NCI-H2171 treated with DMSO at 0.1 percent for 48 hours (cell line): ENCODE measurements around the gene CCDC192.
"Not testable (repeated sequence)": the region's sequence is repeated elsewhere in the genome, so short reads cannot be mapped to it uniquely, and the experiment has no call there.

Source experiments
- DNase-seq: peaks from one replicate; lab custom pipeline; 2025; lab: John Stamatoyannopoulos, UW

CCDC192 gene

DNA sequence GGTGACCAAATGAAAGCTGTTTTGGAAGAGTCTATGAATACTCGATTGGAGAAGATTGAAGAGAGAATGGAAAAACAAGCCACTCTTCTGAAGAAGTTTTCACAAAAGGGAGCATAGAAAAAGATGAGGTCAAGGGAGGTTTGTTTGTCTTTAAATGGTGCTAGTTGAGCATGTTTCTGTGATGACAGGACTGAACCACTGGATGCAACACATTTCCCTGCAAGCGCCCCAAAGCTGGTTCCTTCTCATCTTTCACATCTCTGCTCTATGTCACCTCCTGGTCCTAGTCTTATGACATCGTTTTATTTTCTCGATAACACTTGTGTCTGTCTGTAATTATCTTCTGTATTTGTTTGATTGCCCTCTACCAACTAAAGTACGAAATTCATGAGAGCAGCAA, 3.8 kb upstream of the CCDC192 start:
- no peak for DNase-seq

DNA sequence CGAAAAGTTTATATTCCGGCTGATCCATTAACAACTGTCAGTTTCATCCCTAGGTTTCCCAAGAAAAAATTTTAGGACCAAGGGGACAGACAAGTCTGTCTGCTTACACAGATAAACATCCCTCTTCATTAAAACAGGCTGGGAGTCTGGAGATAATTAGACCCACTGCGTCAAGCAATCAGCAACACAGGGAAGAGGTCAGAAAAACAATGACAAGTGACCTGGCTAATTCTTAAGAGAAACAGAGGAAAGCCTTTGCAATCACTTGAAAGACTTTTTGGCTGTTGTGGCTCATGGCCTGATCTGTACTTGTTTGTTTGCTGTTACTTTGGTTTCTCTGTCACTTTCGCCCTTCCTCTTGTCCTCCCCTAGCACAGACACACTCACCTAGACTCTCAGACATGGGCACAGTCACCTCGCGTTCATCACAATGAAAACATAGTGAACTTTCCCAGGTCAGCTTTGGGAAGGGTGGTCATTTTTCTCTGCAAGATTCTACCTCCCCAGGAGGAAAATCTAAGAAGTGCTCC, 2.9 kb upstream of the CCDC192 start:
- DNase-seq, result no peak

DNA sequence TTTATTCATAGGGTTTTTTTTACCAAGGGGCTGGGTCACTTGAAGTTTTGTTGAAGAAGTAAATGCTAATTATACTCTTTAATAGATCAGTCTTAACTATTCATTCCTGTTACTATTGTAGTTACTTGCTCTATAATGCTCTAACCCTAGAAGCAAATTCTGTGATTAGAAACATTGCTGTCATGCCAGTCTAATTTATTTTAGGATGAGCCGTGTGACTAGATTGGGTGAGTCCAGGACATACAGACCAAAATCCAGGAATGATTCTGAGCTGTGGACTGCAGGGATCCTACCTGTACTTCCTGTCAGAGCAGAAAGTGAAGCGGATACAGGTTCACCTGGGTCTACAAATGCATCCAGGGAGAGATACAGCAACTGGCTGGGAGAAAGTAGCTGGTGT, 757 bp upstream of the CCDC192 start:
- no peak for DNase-seq

DNA sequence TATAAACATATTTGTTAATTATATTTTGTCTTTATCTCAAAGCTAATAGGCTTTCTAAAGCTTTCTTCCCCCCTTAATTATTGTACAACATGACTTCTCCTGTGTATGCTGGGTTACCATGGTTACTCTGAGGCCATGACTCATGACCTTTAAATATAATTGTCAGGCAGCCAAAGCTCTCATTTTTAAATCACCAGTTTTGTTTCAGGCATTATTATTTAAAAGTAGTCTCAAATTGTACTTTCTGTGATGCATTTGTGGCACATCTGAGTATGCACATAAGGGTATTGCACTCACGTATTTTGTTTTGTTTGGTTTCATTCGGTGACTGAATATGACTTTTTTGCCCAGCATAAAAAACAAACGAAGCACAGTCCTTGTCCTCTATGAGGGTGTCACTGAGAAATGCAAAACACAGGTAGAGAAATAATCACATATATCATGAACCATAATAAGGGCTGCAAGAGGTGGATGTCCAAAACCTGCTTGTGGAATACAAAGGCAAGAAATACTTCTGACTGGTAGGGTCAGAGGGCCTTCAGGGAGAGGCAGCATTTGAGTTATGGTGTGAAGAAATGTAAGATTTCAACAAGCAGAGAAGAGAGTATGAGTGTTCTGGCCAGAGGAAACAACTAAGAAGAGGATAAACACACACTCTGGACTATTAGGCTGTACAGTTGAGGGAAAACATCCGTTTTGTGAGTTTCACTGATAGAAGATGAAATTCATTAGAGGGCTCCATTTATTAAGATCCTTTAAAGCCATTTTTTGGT, 2.1 kb downstream of the CCDC192 start:
- peak; percentile 7 for DNase-seq

DNA sequence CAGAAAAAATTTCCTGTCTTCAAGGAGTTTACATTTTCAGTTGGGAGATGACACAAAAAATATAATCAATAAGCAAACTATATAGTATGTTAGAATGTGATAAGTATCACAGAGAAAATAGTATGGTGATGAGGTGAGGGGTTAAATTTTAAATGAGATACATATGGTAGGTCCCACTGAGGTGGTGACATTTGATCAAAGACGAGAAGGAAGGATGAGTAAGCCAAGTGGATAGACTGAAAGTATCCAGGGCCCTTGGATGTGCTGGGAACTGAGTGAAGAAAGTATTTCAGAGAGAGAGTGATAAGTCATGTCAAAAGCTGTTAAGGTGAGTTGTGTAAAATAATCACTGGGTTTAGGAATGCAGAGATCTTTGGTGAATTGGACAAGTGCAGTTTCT, 3.5 kb downstream of the CCDC192 start:
- no peak for DNase-seq

DNA sequence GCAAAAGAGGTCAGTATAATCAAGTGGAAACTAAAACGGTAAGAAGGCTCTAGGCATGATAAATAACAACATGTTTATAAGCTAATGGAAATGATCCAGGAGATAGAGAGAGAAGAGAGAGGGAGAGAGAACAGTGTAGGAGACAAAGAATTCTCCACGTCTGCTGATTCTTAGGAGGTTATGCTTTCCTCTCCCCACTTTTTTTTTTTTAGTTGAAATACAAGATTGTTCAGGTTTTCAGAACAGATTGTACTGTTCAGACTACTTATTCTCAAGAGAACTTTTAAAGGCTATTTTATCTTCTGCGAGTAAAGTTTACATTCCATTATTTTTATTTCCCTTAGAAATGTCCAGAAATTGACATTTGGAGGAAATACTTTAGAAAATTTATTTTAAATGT, 4.0 kb downstream of the CCDC192 start:
- DNase-seq, result no peak

DNA sequence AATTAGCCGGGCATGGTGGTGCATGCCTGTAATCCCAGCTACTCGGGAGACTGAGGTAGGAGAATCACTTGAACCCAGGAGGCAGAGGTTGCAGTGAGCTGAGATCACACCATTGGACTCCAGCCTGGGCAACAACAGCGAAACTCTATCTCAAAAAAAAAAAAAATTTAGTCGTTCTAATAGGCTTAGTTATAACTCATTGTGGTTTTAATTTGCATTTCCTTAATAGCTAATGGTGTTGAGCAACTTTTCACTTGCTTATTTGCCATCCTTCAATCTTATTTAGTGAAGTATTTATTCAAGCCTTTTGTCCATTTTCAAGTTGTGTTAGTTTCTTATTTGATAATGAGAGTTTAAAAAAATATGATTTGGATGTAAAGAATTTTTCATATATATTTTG, 9.9 kb downstream of the CCDC192 start:
- DNase-seq, result not testable (repeated sequence)

DNA sequence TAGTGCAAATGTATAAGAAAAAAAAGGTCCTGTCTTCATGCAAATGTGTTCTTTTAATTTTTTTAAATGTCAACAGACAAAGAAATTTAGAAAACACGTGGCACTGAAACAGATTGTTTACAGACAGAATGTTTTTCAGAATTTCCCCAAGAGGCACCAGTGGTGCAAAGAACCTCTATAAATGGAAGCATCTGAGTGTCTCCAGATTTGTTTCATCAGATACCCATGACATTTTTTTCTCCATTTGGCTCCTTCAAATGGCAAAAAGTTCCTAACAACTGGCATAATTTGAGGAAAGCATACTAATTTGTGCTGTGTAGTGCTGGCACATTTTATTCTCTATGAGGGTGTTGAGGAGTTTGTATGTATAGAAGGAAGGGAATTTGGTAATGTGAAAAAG, 15.0 kb downstream of the CCDC192 start:
- no peak for DNase-seq

DNA sequence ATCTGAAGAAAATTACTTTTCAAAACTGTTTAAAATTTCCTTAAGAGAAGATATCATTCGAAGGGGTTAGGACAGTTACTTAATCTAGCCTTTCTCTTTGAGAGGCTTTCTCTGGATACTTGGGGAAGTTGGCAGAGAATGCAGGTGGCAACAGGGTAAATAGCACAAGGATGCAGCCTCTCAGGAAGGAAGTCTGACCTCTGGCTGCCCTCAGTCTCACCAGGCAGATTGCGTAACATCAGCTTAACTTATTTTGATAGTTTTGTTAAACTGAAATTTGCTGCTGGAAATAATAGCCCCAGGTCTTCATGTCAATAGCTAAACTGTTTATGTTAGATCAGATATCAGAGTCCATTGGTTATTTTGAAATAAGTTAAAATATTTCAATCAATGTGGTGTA, 20.4 kb downstream of the CCDC192 start:
- no peak for DNase-seq

DNA sequence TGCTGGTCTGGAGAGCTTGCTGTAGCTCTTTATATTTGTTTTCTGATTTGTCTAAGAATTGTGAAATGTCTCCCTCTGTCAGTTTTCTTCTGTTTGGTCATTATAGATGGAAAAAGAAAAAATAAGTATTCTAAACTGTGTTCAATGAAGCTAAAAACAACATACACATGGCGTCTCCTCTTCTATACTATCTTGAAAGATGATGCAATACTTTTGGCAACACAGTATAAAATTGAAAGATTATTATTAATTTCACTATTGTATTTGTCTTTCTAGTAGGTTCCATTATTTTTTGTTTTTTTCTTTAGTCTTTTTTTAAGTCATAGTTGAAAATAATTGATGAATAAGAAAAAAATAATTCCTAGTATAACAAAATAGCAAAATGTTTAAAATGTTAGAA, 22.5 kb downstream of the CCDC192 start:
- DNase-seq, result no peak

DNA sequence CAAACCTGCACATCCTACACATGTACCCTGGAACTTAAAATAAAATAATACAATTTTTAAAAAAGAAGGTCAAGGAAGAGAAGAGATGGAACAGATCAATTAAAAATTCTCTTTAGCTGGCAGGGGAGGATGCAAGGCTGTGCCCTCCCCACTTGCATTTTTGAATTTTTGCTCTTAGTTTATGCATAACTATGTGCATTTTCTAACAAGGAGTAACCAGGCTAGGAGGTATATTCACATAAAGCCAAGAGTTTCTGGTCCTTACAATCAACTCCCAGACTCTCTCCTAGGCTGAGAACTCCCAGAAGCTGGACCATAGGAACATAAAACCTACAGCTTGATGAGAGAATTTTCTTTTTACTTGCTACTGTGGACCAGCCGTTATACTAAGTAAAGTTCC, 29.8 kb downstream of the CCDC192 start:
- no peak for DNase-seq

DNA sequence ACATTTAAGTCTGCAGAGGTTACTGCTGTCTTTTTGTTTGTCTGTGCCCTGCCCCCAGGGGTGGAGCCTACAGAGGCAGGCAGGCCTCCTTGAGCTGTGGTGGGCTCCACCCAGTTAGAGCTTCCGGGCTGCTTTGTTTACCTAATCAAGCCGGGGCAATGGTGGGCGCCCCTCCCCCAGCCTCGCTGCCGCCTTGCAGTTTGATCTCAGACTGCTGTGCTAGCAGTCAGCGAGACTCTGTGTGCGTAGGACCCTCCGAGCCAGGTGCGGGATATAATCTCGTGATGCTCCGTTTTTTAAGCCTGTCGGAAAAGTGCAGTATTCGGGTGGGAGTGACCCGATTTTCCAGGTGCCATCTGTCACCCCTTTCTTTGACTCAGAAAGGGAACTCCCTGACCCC, 36.2 kb downstream of the CCDC192 start:
- DNase-seq, result not testable (repeated sequence)

DNA sequence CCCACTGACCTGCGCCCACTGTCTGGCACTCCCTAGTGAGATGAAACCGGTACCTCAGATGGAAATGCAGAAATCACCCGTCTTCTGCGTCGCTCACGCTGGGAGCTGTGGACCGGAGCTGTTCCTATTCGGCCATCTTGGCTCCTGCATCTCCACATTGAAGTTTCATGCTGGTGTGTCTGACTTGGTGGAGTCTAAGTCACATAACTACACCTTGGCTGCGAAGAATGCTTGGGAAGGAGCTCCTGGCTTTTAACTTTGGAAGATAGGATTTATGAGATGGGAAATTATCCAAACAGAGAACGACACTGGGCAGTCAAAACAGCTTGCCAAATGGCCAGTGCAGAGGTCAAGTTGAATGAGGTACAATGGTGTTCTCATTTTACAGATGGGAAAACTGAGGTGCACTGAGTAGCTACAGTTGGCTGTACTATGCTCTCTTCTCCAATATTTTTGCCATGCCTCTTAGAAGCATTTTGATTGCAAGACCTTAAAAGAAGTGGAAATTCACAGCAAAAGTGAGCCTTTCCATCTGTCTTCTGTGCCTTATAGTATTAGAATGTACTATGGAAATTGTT, 36.7 kb downstream of the CCDC192 start:
- no peak for DNase-seq

DNA sequence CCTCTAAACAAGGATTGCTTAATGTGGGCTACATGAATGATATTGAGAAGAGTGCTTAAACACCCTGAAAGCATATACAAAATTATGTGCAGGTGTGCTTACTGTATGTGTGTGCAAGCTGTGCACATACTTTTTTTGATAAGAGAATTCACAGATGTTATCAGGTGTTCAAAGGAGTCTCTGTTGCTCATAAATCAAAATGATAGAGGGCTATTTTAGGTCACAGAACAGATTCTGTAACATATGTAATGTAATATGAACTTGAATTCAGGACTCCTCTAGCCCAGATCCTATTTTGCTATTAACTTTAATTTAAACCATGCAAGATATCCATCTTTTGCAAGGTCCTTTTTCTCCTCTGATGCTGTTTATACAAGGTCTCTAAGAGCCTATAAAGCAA, 38.2 kb downstream of the CCDC192 start:
- peak; percentile 25 for DNase-seq

DNA sequence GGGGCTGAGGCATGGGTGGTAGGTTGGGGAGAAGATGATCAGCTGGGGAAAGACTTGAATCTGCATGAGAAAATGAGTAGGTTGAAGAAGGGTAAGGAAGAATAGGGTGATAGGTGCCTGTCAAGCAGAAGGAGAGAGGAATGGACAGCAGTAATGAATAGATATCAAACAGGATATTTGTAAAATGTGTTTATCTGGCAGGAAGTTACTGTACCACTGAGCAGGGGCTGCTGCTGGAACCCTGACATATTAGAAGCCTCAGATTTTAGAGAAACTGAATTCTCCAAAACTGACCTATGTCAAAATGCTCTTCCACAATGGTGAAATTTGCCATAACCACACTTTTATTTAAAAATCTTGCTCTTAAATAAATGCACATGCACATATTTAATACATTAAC, 41.0 kb downstream of the CCDC192 start:
- DNase-seq, result no peak

DNA sequence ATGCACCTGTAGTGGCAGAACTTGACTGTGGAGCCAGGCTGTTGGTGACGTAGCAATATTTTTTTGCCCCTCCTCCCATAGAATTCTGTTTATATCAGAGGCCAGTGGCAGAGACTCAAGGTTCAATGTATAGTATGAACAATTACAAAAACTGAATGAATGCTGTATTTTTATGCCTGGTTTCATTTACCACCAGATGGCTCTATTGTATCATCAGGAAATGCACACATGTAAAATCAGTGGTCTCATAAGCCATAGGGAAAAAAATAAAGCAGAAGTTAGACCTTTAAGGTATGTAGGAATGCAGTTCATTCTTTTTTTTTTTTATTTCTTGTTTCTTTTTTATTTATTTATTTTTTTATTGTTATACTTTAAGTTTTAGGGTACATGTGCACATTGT, 43.6 kb downstream of the CCDC192 start:
- DNase-seq, result peak; percentile 39

DNA sequence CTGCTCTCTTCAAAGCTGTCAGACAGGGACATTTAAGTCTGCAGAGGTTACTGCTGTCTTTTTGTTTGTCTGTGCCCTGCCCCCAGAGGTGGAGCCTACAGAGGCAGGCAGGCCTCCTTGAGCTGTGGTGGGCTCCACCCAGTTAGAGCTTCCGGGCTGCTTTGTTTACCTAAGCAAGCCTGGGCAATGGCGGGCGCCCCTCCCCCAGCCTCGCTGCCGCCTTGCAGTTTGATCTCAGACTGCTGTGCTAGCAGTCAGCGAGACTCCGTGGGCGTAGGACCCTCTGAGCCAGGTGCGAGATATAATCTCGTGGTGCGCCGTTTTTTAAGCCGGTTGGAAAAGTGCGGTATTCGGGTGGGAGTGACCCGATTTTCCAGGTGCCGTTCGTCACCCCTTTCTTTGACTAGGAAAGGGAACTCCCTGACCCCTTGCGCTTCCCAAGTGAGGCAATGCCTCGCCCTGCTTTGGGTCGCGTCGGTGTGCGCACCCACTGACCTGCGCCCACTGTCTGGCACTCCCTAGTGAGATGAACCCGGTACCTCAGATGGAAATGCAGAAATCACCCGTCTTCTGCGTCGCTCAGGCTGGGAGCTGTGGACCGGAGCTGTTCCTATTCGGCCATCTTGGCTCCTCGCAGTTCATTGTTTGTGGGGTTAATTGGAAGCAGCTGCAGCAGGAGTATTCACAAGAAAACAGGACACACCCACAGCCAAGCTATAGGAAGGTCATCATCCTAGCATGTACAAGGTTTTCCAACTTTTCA, 49.5 kb downstream of the CCDC192 start:
- peak; percentile 44 for DNase-seq

DNA sequence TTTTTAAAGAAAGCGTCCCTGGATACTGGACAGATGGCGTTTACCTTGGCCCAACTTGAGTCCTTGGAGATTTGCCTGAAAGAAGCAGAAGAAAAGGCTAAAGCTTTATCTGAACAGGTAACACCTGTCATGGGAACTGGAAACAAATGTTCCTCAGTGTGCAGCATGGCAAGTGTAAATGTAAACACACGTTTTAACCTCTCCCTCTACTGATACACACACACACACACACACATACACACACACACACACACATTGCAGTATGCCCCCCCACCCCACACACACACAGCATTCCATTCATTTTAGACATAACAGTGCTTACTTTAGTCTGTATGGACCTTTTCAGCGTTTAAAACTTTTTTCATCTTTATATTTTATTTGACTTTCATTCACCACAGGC, 51.1 kb downstream of the CCDC192 start:
- peak; percentile 80 for DNase-seq

DNA sequence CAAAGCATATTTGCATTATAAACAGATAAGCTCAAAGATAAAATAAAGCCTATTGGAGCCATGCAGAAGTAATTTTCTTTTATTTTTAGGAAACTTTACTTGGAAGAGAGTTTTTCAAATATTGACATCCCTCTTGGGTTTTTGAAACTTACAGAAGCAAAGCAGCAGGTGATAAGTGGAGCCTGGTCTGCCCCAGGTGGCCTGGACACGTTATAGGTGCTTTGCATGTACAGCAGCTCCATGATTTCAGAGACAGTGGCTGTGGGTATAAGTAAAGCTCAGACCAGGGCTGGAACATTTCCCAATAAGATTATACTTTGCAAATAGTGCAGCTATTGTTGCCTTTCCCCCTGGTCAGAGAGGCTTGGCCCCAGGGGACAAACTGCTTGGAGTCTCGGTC, 51.5 kb downstream of the CCDC192 start:
- DNase-seq, result peak; percentile 9

DNA sequence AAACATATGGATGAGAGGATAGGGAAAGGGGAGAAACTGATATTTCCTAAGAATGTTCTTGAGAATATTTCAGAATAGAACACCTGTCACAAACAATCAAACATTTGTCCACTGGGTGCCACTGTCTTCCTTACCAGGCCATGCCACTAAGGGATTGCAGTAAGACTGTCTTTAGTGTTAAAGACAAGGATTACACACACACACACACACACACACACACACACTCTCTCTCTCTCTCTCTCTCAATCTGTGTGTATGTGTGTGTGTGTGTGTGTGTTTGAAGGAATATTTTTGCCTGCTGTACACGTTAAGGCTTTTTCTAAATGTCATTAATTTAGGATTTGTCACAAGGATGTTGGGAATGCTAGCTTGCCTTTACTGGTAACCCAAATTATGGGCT, 54.4 kb downstream of the CCDC192 start:
- DNase-seq, result peak; percentile 59

DNA sequence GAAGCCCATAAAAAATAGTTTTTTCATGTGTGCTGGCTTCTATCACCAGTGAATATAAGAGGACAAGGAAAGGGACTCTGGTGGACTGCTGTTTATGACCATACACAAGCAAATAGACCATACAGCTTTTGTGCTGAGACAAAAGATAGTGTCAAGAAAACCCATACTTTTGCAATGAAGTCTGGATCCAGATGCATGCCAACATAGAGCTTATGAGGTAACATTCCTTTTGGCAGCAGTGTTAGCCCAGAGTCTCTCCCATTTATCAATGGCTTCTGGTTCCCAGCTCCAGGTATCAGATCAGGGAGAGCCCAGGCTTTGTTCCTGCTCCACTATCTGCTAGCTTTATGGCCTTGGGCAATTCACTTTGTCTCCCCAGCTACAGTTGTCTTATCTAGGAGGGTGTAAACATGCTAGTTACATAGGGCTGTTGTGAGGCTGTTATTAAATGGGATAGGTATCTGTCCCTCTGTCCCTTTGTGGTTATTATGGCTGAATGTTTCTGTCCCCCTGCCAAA, 55.6 kb downstream of the CCDC192 start:
- DNase-seq, result no peak

DNA sequence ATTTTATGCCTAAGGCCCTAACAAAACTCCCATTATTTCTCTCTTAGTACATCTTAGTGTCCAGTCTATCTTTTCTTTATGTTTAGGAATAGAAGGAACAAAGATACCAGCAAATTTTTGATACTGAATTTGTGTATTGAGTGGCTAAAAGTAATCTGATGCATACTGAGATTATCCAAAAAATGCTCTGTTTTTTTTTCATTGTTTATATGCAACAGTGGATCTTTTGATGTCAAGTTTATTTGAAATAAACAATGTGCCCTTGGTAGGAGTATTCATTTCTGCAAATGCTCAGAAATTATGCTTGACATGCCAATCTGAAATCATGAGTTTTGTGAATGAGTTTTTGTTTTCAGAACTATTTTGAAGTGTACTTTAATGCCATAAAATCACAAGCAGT, 58.7 kb downstream of the CCDC192 start:
- DNase-seq, result no peak

DNA sequence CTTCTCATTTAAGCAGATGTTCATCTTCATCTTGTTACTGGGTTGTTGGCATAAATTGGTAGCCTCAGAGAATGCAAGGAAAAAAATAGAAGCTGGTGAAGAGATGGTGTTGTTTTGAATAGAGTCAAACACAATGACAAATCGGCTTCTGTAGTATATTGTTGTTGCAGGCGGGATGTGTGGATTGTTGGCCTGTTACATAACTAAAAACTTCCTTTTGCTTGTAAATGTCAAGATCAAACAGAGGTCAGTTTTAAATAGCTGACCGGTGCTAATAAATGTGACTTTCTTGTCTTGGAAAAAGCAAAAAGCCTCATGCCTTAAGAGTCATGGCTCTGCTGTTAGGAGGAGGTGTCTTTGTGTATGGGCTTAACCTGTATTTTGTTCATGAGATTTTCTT, 59.2 kb downstream of the CCDC192 start:
- DNase-seq, result no peak
